Caco-2 (cell line): ENCODE measurements around the gene RASIP1. TPM values are rescaled to one million over a fixed set of nuclear protein-coding genes. Genes with fewer than 3 reads are reported as not detected.
"Not testable (repeated sequence)": the region's sequence is repeated elsewhere in the genome, so short reads cannot be mapped to it uniquely, and the experiment has no call there.

Experiments
- Bru-seq: library from RNA; stranded (reverse); fragments of 400-500 nt; gene quantifications from one replicate; lab custom pipeline; 2021; lab: Mats Ljungman, UMichigan
- BruChase-seq, 2 experiments: library from RNA; stranded (reverse); fragments of 400-500 nt; gene quantifications; one replicate each; lab custom pipeline; 2021; lab: Mats Ljungman, UMichigan
- BruUV-seq: library from RNA; stranded (reverse); fragments of 400-500 nt; replicated peaks from 2 replicates; lab custom pipeline; 2021; lab: Mats Ljungman, UMichigan
- CTCF ChIA-PET: fragments of 300-600 bp; sonication (Branson Sonifier 250); formaldehyde crosslinking; loops from one replicate; lab custom pipeline; 2022; ENCODE audit warnings: antibody characterized with exemption; lab: Charles Lee
- POLR2A ChIA-PET: fragments of 300-600 bp; sonication (Branson Sonifier 250); formaldehyde crosslinking; loops from one replicate; lab custom pipeline; 2022; ENCODE audit warnings: antibody characterized with exemption; lab: Charles Lee
- DNase-seq, 2 experiments: peaks; one replicate each; pipeline versions ENCODE4 v3.0.0 to v3.0.0-alpha.2; 2020 to 2022
- H3K27me3 ChIP-seq: replicated peaks from 2 replicates; pipeline ENCODE4 v1.6.0; 2011; ENCODE audit warnings: low read length; ENCODE audit not compliant: control insufficient read depth, insufficient read depth
- H3K36me3 ChIP-seq: 2 replicates; pipeline ENCODE4 v1.5.1; 2011; ENCODE audit warnings: low read length; ENCODE audit not compliant: control insufficient read depth, insufficient read depth
- H3K4me1 ChIP-seq: fragments of 250-450 bp; sonication (Bioruptor Pico); 2 replicates; pipeline ENCODE4 v1.5.1; 2020; ENCODE audit warnings: mild to moderate bottlenecking
- H3K4me3 ChIP-seq: 2 replicates; pipeline ENCODE4 v1.5.1; 2011; ENCODE audit warnings: low read depth, mild to moderate bottlenecking, control low read depth, low read length
- H3K9me3 ChIP-seq: fragments of 250-450 bp; sonication (Bioruptor Pico); 2 replicates; pipeline ENCODE4 v1.5.1; 2020; ENCODE audit warnings: mild to moderate bottlenecking, moderate library complexity
- H3K27ac Mint-ChIP-seq: one replicate; pipeline ENCODE4 v1.8.0; 2022; ENCODE audit warnings: mixed read lengths; ENCODE audit not compliant: unreplicated experiment
- H3K27me3 Mint-ChIP-seq: one replicate; pipeline ENCODE4 v1.8.0; 2022; ENCODE audit warnings: mixed read lengths; ENCODE audit not compliant: insufficient read depth, unreplicated experiment
- H3K36me3 Mint-ChIP-seq: one replicate; pipeline ENCODE4 v1.8.0; 2022; ENCODE audit warnings: mild to moderate bottlenecking, mixed read lengths; ENCODE audit not compliant: insufficient read depth, unreplicated experiment
- H3K4me1 Mint-ChIP-seq: one replicate; pipeline ENCODE4 v1.8.0; 2022; ENCODE audit warnings: low read depth, mixed read lengths; ENCODE audit not compliant: unreplicated experiment
- H3K4me3 Mint-ChIP-seq: one replicate; pipeline ENCODE4 v1.8.0; 2022; ENCODE audit warnings: mild to moderate bottlenecking, moderate library complexity, mixed read lengths; ENCODE audit not compliant: unreplicated experiment
- H3K9me3 Mint-ChIP-seq: one replicate; pipeline ENCODE4 v1.8.0; 2022; ENCODE audit warnings: mixed read lengths; ENCODE audit not compliant: unreplicated experiment
- intact Hi-C: fragments of 100-400 bp; cut with micrococcal nuclease; formaldehyde crosslinking; loops from one replicate; pipeline ENCODE4 v1.10.0; 2022; ENCODE audit not compliant: unreplicated experiment
- long read RNA-seq: library from polyadenylated mRNA; stranded (forward); transcript quantifications from one replicate; pipeline ENCODE4 v2.0.0, GENCODE V29; 2022
- total RNA-seq: library from RNA; stranded (reverse); gene quantifications from 2 replicates; pipeline ENCODE4 v1.2.3, GENCODE V29; 2022
- TF ChIP-seq, protein P1 (sequence below), 2 experiments: fragments of 200-600 bp in 1 of 2; IDR thresholded peaks; 1 replicate in 1 of 2; 2 replicates in 1 of 2; pipeline versions ENCODE4 v1.5.1 to v1.8.0; 2011 to 2022; ENCODE audit warnings: antibody characterized with exemption in 1 of 2, control low read depth in 1 of 2, inconsistent platforms in 1 of 2, low read depth in 1 of 2, low read length in 1 of 2, mild to moderate bottlenecking in 1 of 2, moderate library complexity in 1 of 2; ENCODE audit not compliant: insufficient read depth in 1 of 2, severe bottlenecking in 1 of 2, unreplicated experiment in 1 of 2

The RASIP1 gene, protein sequence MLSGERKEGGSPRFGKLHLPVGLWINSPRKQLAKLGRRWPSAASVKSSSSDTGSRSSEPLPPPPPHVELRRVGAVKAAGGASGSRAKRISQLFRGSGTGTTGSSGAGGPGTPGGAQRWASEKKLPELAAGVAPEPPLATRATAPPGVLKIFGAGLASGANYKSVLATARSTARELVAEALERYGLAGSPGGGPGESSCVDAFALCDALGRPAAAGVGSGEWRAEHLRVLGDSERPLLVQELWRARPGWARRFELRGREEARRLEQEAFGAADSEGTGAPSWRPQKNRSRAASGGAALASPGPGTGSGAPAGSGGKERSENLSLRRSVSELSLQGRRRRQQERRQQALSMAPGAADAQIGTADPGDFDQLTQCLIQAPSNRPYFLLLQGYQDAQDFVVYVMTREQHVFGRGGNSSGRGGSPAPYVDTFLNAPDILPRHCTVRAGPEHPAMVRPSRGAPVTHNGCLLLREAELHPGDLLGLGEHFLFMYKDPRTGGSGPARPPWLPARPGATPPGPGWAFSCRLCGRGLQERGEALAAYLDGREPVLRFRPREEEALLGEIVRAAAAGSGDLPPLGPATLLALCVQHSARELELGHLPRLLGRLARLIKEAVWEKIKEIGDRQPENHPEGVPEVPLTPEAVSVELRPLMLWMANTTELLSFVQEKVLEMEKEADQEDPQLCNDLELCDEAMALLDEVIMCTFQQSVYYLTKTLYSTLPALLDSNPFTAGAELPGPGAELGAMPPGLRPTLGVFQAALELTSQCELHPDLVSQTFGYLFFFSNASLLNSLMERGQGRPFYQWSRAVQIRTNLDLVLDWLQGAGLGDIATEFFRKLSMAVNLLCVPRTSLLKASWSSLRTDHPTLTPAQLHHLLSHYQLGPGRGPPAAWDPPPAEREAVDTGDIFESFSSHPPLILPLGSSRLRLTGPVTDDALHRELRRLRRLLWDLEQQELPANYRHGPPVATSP
- total RNA-seq (5.4 and 5.9 TPM in 2 replicates), Bru-seq, nascent RNA (percentile 37 among the genes with signal in this experiment), BruChase-seq, experiment 1, labeled RNA remaining after a 2-hour chase (percentile 41 among the genes with signal in this experiment), BruChase-seq, experiment 2, labeled RNA remaining after a 6-hour chase (percentile 55 among the genes with signal in this experiment)
- long read RNA-seq, partial matches to known transcripts, result 1 of 8 reads
- long read RNA-seq, other reads (novel, unspliced or antisense), result 7 of 8 reads

DNA sequence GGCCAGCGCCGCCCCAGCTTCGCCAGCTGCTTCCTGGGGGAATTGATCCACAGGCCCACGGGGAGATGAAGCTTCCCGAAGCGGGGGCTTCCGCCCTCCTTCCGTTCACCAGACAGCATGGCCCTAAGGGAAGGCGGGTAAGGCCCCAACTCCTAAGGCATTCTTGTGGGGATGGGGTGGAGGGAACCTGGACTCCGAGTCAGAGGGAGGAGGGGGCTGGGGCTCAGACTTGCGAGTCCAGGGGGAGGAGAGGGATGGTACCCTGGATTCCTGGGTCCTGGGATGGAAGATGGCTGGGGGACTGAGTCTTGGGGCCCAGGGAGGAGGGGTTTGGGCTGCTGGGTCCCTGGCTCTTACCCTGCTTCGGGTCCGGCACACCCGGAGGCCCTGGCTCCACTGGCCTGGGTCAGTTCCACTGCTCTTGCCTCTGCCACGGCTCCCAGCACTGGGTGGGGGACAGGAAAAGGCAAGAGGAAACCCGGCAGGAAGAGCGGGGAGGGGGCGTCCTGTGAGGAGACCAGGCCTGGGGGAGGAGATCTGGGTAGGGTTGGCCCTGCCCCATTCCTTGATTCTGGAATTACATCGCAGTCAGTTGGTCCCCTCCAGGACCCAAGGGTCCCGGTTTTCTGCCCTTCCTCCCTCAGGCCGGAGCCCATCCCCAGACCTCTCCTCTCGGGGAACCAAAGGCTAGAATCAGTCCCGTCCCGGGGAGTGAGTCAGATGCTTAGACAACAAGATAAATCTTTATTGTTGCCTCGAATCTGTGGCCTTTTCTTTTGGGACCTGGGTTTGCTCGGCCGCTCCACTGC lies at the start of gene RASIP1:
RASIP1 (minus strand) TSS at position 447 of the 809 bp plus-strand sequence; CDS start at position 119, 328 bp downstream.
- Histone ChIP-seq H3K27me3 (no peaks in the 10 kb centered on the region), H3K36me3 (no peaks in the 10 kb centered on the region), H3K4me1 (peaks cover 22% of the 10 kb centered on the region), H3K4me3 (peak within 1 kb of the TSS; percentile 79), H3K9me3 (no peaks in the 10 kb centered on the region)
- DNase-seq, result no peak
- Mint-ChIP-seq H3K36me3 (peaks cover 30% of the 10 kb centered on the region), H3K9me3 (no peaks in the 10 kb centered on the region), H3K27ac (no peak within 1 kb of the TSS), H3K4me3 (peak within 1 kb of the TSS; percentile 59), H3K4me1 (peaks cover 34% of the 10 kb centered on the region), H3K27me3 (no peaks in the 10 kb centered on the region)
- intact Hi-C loops, result no loop called here
- POLR2A ChIA-PET, result no interaction called here
- CTCF ChIA-PET, result interaction anchor here (0.7 to 2.2 kb wide), 2 partner anchors 20 to 113 kb away, joined by 8 to 9 read pairs; no protein-coding TSS in a partner anchor
- BruUV-seq, result no TSS peak
- TF ChIP-seq, protein P1, sequence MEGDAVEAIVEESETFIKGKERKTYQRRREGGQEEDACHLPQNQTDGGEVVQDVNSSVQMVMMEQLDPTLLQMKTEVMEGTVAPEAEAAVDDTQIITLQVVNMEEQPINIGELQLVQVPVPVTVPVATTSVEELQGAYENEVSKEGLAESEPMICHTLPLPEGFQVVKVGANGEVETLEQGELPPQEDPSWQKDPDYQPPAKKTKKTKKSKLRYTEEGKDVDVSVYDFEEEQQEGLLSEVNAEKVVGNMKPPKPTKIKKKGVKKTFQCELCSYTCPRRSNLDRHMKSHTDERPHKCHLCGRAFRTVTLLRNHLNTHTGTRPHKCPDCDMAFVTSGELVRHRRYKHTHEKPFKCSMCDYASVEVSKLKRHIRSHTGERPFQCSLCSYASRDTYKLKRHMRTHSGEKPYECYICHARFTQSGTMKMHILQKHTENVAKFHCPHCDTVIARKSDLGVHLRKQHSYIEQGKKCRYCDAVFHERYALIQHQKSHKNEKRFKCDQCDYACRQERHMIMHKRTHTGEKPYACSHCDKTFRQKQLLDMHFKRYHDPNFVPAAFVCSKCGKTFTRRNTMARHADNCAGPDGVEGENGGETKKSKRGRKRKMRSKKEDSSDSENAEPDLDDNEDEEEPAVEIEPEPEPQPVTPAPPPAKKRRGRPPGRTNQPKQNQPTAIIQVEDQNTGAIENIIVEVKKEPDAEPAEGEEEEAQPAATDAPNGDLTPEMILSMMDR (IDR thresholded peaks at IDR 0.05; ENCODE audit: insufficient read depth in 1 of 2, low read depth in 1 of 2, low read length in 1 of 2, severe bottlenecking in 1 of 2, unreplicated experiment in 1 of 2), result no peak

DNA sequence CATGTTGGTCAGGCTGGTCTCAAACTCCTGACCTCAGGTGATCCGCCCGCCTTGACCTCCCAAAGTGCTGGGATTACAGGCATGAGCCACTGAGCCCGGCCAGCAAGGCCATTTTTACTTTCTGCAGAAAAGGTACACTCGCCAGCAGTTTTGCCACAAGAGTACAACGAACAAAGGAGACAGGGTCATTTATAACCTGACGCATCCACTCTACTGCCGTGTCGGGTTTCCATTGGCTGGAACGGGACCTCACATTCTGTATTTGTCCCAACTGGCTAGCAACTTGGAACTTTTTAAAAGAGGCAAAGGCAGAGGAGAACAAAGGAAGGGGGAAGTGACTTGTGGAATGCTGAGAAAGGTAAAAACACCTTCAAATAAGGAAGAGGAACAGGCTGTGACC lies 46.9 kb upstream of the RASIP1 start:
- H3K4me1 ChIP-seq, H3K4me3 ChIP-seq, H3K4me3 Mint-ChIP-seq, H3K27ac Mint-ChIP-seq, H3K27me3 ChIP-seq, BruUV-seq, H3K9me3 ChIP-seq, H3K36me3 Mint-ChIP-seq, H3K36me3 ChIP-seq, H3K9me3 Mint-ChIP-seq, DNase-seq, H3K27me3 Mint-ChIP-seq, H3K4me1 Mint-ChIP-seq: not testable (repeated sequence)
- intact Hi-C loops, result loop anchor here (5.0 kb wide), 1 partner anchor 285 kb away; the partner anchor contains the start of gene KCNA7
- CTCF ChIA-PET, result interaction anchor here (0.7 to 1.6 kb wide), 4 partner anchors 23 to 310 kb away, joined by 3 to 48 read pairs (median 6); partner anchors contain the start of gene BCAT2
- POLR2A ChIA-PET, result interaction anchor here (0.6 kb wide), 1 partner anchor 105 kb away, joined by 3 read pairs; no protein-coding TSS in a partner anchor

DNA sequence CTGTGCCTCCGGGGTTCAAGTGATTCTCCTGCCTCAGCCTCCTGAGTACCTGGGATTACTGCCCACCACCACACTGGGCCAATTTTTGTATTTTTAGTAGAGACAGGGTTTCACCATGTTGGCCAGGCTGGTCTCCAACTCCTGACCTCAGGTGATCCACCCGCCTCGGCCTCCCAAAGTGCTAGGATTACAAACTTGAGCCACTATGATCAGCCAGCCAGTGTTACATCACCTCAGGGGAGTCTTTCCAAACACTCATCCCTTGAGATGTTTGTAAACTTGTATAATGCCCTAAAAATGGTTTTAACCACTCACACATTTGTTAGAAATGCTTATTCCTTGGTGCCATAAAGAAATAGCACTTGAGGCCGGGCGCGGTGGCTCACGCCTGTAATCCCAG lies 46.0 kb upstream of the RASIP1 start:
- H3K9me3 ChIP-seq, H3K27me3 Mint-ChIP-seq, H3K4me3 Mint-ChIP-seq, H3K27me3 ChIP-seq, H3K4me3 ChIP-seq, H3K36me3 Mint-ChIP-seq, BruUV-seq, POLR2A ChIA-PET, H3K9me3 Mint-ChIP-seq, H3K27ac Mint-ChIP-seq, DNase-seq, H3K36me3 ChIP-seq: not testable (repeated sequence)
- intact Hi-C loops, result loop anchor here (5.0 kb wide), 1 partner anchor 286 kb away; the partner anchor contains the start of gene KCNA7
- CTCF ChIA-PET, result interaction anchor here (0.9 kb wide), 1 partner anchor 57 kb away, joined by 6 read pairs; no protein-coding TSS in a partner anchor
- H3K4me1 ChIP-seq, result peaks cover 11% of the 10 kb centered on the region
- H3K4me1 Mint-ChIP-seq, result peaks cover 13% of the 10 kb centered on the region
